GM21528 (cell line): ENCODE data around the gene PELO.

Experiments
- ATAC-seq: cut with Tn5 transposase; IDR thresholded peaks from one replicate; pipeline ENCODE4 v1.9.1; 2021; ENCODE audit warnings: mild to moderate bottlenecking, moderate library complexity; ENCODE audit not compliant: unreplicated experiment, low FRiP score

Gene PELO

GRCh38 chr5:52770287-52770939 lies 17.3 kb upstream of the PELO start:
- no peak for ATAC-seq

- peak; percentile 93 for ATAC-seq
These were observed 16.2 kb upstream of the PELO start for GRCh38 chr5:52771343-52772039.

GRCh38 chr5:52772668-52773067 lies 15.0 kb upstream of the PELO start:
- no peak for ATAC-seq

- ATAC-seq = no peak
These were observed 14.4 kb upstream of the PELO start for GRCh38 chr5:52773342-52773741.

- no peak for ATAC-seq
These were observed 13.7 kb upstream of the PELO start for GRCh38 chr5:52774005-52774410.

- no peak for ATAC-seq
These were observed 11.6 kb upstream of the PELO start for GRCh38 chr5:52776116-52776515.

- ATAC-seq = no peak
These were observed 10.5 kb upstream of the PELO start for GRCh38 chr5:52777186-52777585.

GRCh38 chr5:52778781-52779180 lies 8.9 kb upstream of the PELO start:
- no peak for ATAC-seq

- no peak for ATAC-seq
These were observed 8.5 kb upstream of the PELO start for GRCh38 chr5:52779213-52779612.

GRCh38 chr5:52783226-52783959 lies 4.3 kb upstream of the PELO start:
- ATAC-seq = no peak

GRCh38 chr5:52784737-52785136 lies 3.0 kb upstream of the PELO start:
- no peak for ATAC-seq

- no peak for ATAC-seq
These were observed 1.3 kb upstream of the PELO start for GRCh38 chr5:52786391-52786790.

GRCh38 chr5:52786949-52787599 lies 642 bp upstream of the PELO start:
- no peak for ATAC-seq

GRCh38 chr5:52788505-52788821 lies 747 bp downstream of the PELO start:
- ATAC-seq = no peak

- no peak for ATAC-seq
These were observed 1.7 kb downstream of the PELO start for GRCh38 chr5:52789378-52789777.

- no peak for ATAC-seq
These were observed 2.1 kb downstream of the PELO start for GRCh38 chr5:52789851-52790250.

- ATAC-seq = no peak
These were observed 3.6 kb downstream of the PELO start for GRCh38 chr5:52791366-52791765.

GRCh38 chr5:52794519-52794918 lies 6.8 kb downstream of the PELO start:
- ATAC-seq = no peak

GRCh38 chr5:52796031-52796430 lies 8.3 kb downstream of the PELO start:
- ATAC-seq = no peak

GRCh38 chr5:52796516-52797103 lies 8.9 kb downstream of the PELO start:
- no peak for ATAC-seq

- no peak for ATAC-seq
These were observed 11.2 kb downstream of the PELO start for GRCh38 chr5:52798938-52799337.
